ENCODE measurements around the gene SFXN3.

Gene SFXN3

GRCh38 chr10:101027106-101027720 lies 3.8 kb upstream of the SFXN3 start:
- H3K27ac ChIP-seq (ENCODE audit: low read depth, low read length), result no peak overlapping the region
- peaks cover 25% of the 10 kb centered on the region for H3K4me1 ChIP-seq (ENCODE audit: control insufficient read depth, low read length)
- no peak overlapping the region for H3K4me2 ChIP-seq (ENCODE audit: low read length)
- no peaks in the 10 kb centered on the region for H4K20me1 ChIP-seq (ENCODE audit: control insufficient read depth, insufficient read depth, low read depth, low read length)
- H3F3A ChIP-seq (ENCODE audit: control insufficient read depth, insufficient read depth), result no peaks in the 10 kb centered on the region
- no peaks in the 10 kb centered on the region for H3K36me3 ChIP-seq (ENCODE audit: control insufficient read depth, low read length)
- H3K79me2 ChIP-seq (ENCODE audit: control insufficient read depth, low read length), result no peaks in the 10 kb centered on the region
- H3K9me3 ChIP-seq (ENCODE audit: control insufficient read depth, insufficient read depth, low read length), result no peaks in the 10 kb centered on the region
- H3K27me3 ChIP-seq (ENCODE audit: control insufficient read depth, low read length), result peaks cover 42% of the 10 kb centered on the region
- H3K4me3 ChIP-seq (ENCODE audit: low read length), result no peak overlapping the region
- TF ChIP-seq EZH2phosphoT487 (IDR thresholded peaks at IDR 0.05; ENCODE audit: borderline replicate concordance, low read length) (no peak), CTCF (IDR thresholded peaks at IDR 0.05; ENCODE audit: low read depth, low read length, poor library complexity, severe bottlenecking) (no peak)
- no peaks in the 10 kb centered on the region for H3K9me2 ChIP-seq (replicated peaks; ENCODE audit: control insufficient read depth, low read length)

- Histone ChIP-seq H3K27ac (ENCODE audit: low read depth, low read length) (no peak overlapping the region), H3K4me1 (ENCODE audit: control insufficient read depth, low read length) (peaks cover 33% of the 10 kb centered on the region), H4K20me1 (ENCODE audit: control insufficient read depth, insufficient read depth, low read depth, low read length) (no peaks in the 10 kb centered on the region)
Observed at GRCh38 chr10:101028446-101029337, 2.3 kb upstream of the SFXN3 start.

GRCh38 chr10:101029520-101030295 lies 1.3 kb upstream of the SFXN3 start:
- Histone ChIP-seq H3K27ac (ENCODE audit: low read depth, low read length) (no peak overlapping the region), H3K4me3 (ENCODE audit: low read length) (no peak overlapping the region)

More at GRCh38 chr10:101028446-101029337, 2.3 kb upstream of the SFXN3 start:
- Histone ChIP-seq H3K9me3 (ENCODE audit: control insufficient read depth, insufficient read depth, low read length) (no peaks in the 10 kb centered on the region), H3K4me2 (ENCODE audit: low read length) (no peak overlapping the region), H3K79me2 (ENCODE audit: control insufficient read depth, low read length) (no peaks in the 10 kb centered on the region), H3K9me2 (replicated peaks; ENCODE audit: control insufficient read depth, low read length) (no peaks in the 10 kb centered on the region), H3K36me3 (ENCODE audit: control insufficient read depth, low read length) (no peaks in the 10 kb centered on the region), H3K4me3 (ENCODE audit: low read length) (no peak overlapping the region), H3K27me3 (ENCODE audit: control insufficient read depth, low read length) (peaks cover 54% of the 10 kb centered on the region), H3F3A (ENCODE audit: control insufficient read depth, insufficient read depth) (no peaks in the 10 kb centered on the region)
- no peak for TF ChIP-seq EZH2phosphoT487 (IDR thresholded peaks at IDR 0.05; ENCODE audit: borderline replicate concordance, low read length)
- TF ChIP-seq CTCF (IDR thresholded peaks at IDR 0.05; ENCODE audit: low read depth, low read length, poor library complexity, severe bottlenecking), result no peak

More at GRCh38 chr10:101029520-101030295, 1.3 kb upstream of the SFXN3 start:
- Histone ChIP-seq H3K9me3 (ENCODE audit: control insufficient read depth, insufficient read depth, low read length) (no peaks in the 10 kb centered on the region), H3K79me2 (ENCODE audit: control insufficient read depth, low read length) (no peaks in the 10 kb centered on the region), H3K9me2 (replicated peaks; ENCODE audit: control insufficient read depth, low read length) (no peaks in the 10 kb centered on the region), H3K36me3 (ENCODE audit: control insufficient read depth, low read length) (no peaks in the 10 kb centered on the region), H4K20me1 (ENCODE audit: control insufficient read depth, insufficient read depth, low read depth, low read length) (no peaks in the 10 kb centered on the region), H3K4me2 (ENCODE audit: low read length) (no peak overlapping the region), H3K4me1 (ENCODE audit: control insufficient read depth, low read length) (peaks cover 33% of the 10 kb centered on the region), H3F3A (ENCODE audit: control insufficient read depth, insufficient read depth) (no peaks in the 10 kb centered on the region), H3K27me3 (ENCODE audit: control insufficient read depth, low read length) (peaks cover 57% of the 10 kb centered on the region)
- TF ChIP-seq CTCF (IDR thresholded peaks at IDR 0.05; ENCODE audit: low read depth, low read length, poor library complexity, severe bottlenecking) (no peak), EZH2phosphoT487 (IDR thresholded peaks at IDR 0.05; ENCODE audit: borderline replicate concordance, low read length) (no peak)

All from DOHH2 (cell line).